ENCODE results near the gene TAF3. TPM values are rescaled to one million over a fixed set of nuclear protein-coding genes. Genes with fewer than 3 reads are reported as not detected.

Gene TAF3
- total RNA-seq, 1 experiment from 2014 or later: 14.5 TPM

- CTCF ChIA-PET: no interaction called here
- DNase-seq: no peak
- Mint-ChIP-seq H3K9me3 (ENCODE audit: low read depth, unreplicated experiment) (no peaks in the 10 kb centered on the region), H3K4me3 (ENCODE audit: low read depth, unreplicated experiment) (no peak overlapping the region), H3K27ac (ENCODE audit: unreplicated experiment) (no peak overlapping the region), H3K36me3 (ENCODE audit: insufficient read depth, unreplicated experiment) (no peaks in the 10 kb centered on the region), H3K27me3 (ENCODE audit: unreplicated experiment) (no peaks in the 10 kb centered on the region), H3K4me1 (ENCODE audit: low read depth, unreplicated experiment) (no peaks in the 10 kb centered on the region)
- intact Hi-C loops (cut with micrococcal nuclease; ENCODE audit: unreplicated experiment): no loop called here
- BruUV-seq (replicated peaks): no TSS peak
- TF ChIP-seq, protein P1, sequence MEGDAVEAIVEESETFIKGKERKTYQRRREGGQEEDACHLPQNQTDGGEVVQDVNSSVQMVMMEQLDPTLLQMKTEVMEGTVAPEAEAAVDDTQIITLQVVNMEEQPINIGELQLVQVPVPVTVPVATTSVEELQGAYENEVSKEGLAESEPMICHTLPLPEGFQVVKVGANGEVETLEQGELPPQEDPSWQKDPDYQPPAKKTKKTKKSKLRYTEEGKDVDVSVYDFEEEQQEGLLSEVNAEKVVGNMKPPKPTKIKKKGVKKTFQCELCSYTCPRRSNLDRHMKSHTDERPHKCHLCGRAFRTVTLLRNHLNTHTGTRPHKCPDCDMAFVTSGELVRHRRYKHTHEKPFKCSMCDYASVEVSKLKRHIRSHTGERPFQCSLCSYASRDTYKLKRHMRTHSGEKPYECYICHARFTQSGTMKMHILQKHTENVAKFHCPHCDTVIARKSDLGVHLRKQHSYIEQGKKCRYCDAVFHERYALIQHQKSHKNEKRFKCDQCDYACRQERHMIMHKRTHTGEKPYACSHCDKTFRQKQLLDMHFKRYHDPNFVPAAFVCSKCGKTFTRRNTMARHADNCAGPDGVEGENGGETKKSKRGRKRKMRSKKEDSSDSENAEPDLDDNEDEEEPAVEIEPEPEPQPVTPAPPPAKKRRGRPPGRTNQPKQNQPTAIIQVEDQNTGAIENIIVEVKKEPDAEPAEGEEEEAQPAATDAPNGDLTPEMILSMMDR (IDR thresholded peaks at IDR 0.05; ENCODE audit: unreplicated experiment): no peak
Observed at GRCh38 chr10:7955446-7955845, 137.1 kb downstream of the TAF3 start.

- peak overlapping the region; percentile 33 for H3K27ac Mint-ChIP-seq (ENCODE audit: unreplicated experiment)
- BruUV-seq (replicated peaks): no TSS peak
- H3K9me3 Mint-ChIP-seq (ENCODE audit: low read depth, unreplicated experiment): no peaks in the 10 kb centered on the region
- no peaks in the 10 kb centered on the region for H3K4me1 Mint-ChIP-seq (ENCODE audit: low read depth, unreplicated experiment)
- no peak for DNase-seq
- TF ChIP-seq, protein P1 (IDR thresholded peaks at IDR 0.05; ENCODE audit: unreplicated experiment): no peak
- CTCF ChIA-PET: no interaction called here
- H3K36me3 Mint-ChIP-seq (ENCODE audit: insufficient read depth, unreplicated experiment): no peaks in the 10 kb centered on the region
- H3K27me3 Mint-ChIP-seq (ENCODE audit: unreplicated experiment): no peaks in the 10 kb centered on the region
- H3K4me3 Mint-ChIP-seq (ENCODE audit: low read depth, unreplicated experiment): no peak overlapping the region
- intact Hi-C loops (cut with micrococcal nuclease; ENCODE audit: unreplicated experiment): no loop called here
Observed at GRCh38 chr10:7956508-7956907, 138.2 kb downstream of the TAF3 start.

- Mint-ChIP-seq H3K9me3 (ENCODE audit: low read depth, unreplicated experiment) (no peaks in the 10 kb centered on the region), H3K27ac (ENCODE audit: unreplicated experiment) (no peak overlapping the region), H3K4me1 (ENCODE audit: low read depth, unreplicated experiment) (no peaks in the 10 kb centered on the region), H3K4me3 (ENCODE audit: low read depth, unreplicated experiment) (no peak overlapping the region), H3K36me3 (ENCODE audit: insufficient read depth, unreplicated experiment) (no peaks in the 10 kb centered on the region), H3K27me3 (ENCODE audit: unreplicated experiment) (no peaks in the 10 kb centered on the region)
- CTCF ChIA-PET: no interaction called here
- BruUV-seq (replicated peaks): no TSS peak
- intact Hi-C loops (cut with micrococcal nuclease; ENCODE audit: unreplicated experiment): no loop called here
- TF ChIP-seq, protein P1 (IDR thresholded peaks at IDR 0.05; ENCODE audit: unreplicated experiment): no peak
- DNase-seq: no peak
Observed at GRCh38 chr10:7957591-7957990, 139.3 kb downstream of the TAF3 start.

DNA sequence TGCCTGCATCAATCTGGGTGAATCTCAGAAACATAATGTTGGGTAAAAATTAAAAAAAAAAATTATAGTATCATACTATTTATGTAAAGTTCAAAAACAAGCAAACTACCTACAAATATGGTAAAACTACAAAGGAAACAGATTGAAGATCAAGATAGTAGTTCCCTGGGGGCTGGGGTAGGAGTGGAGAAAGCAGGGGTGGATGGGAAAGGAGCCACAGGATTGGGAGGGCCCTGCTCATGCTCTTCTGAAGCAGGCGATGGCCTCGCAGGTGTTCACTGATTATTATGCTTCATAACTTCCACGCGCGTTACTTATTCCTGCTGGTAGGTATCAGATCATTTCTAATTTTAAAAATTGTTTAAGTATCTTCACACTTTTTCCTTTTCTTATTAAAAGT lies 140.1 kb downstream of the TAF3 start:
- H3K9me3 Mint-ChIP-seq (ENCODE audit: low read depth, unreplicated experiment): no peaks in the 10 kb centered on the region
- no peaks in the 10 kb centered on the region for H3K36me3 Mint-ChIP-seq (ENCODE audit: insufficient read depth, unreplicated experiment)
- H3K27ac Mint-ChIP-seq (ENCODE audit: unreplicated experiment): no peak overlapping the region
- no peaks in the 10 kb centered on the region for H3K27me3 Mint-ChIP-seq (ENCODE audit: unreplicated experiment)
- no peak overlapping the region for H3K4me3 Mint-ChIP-seq (ENCODE audit: low read depth, unreplicated experiment)
- CTCF ChIA-PET: no interaction called here
- H3K4me1 Mint-ChIP-seq (ENCODE audit: low read depth, unreplicated experiment): no peaks in the 10 kb centered on the region
- DNase-seq: no peak
- BruUV-seq (replicated peaks): no TSS peak
- TF ChIP-seq, protein P1 (IDR thresholded peaks at IDR 0.05; ENCODE audit: unreplicated experiment): no peak
- intact Hi-C loops (cut with micrococcal nuclease; ENCODE audit: unreplicated experiment): no loop called here

Measured in Calu3 (cell line).